HEK293 (cell line): ENCODE measurements around the gene GTF2H4.

ENCODE experiments used
- CTCF ChIA-PET: fragments of 350-600 bp; formaldehyde crosslinking; extraction: SDS; loops from one replicate; lab custom pipeline; 2021; ENCODE audit warnings: antibody characterized with exemption; lab: Yijun Ruan, JAX
- POLR2A ChIA-PET: fragments of 300-600 bp; formaldehyde crosslinking; extraction: SDS; loops from one replicate; lab custom pipeline; 2020; ENCODE audit warnings: antibody characterized with exemption, inconsistent platforms; lab: Yijun Ruan, JAX
- H3K27ac ChIP-seq: fragments of 200-500 bp; sonication (Bioruptor generic); 2 replicates; pipeline ENCODE4 v1.5.1; 2014; ENCODE audit warnings: low read depth, low read length, control low read depth, inconsistent platforms; ENCODE audit errors: extremely low read depth
- H3K36me3 ChIP-seq, 2 experiments: fragments of 200-500 bp in 1 of 2; sonication (Bioruptor generic) in 1 of 2; 1 replicate in 1 of 2; 2 replicates in 1 of 2; pipeline ENCODE4 v1.5.1; 2014 to 2017; ENCODE audit warnings: inconsistent platforms in 2 of 2, low read length in 2 of 2; ENCODE audit not compliant: control insufficient read depth in 2 of 2, insufficient read depth in 1 of 2
- H3K4me1 ChIP-seq: fragments of 200-500 bp; sonication (Bioruptor generic); 2 replicates; pipeline ENCODE4 v1.5.1; 2014; ENCODE audit warnings: mild to moderate bottlenecking, low read length, inconsistent platforms; ENCODE audit not compliant: control insufficient read depth, insufficient read depth
- H3K4me3 ChIP-seq: 2 replicates; pipeline ENCODE4 v1.5.1; 2011; ENCODE audit warnings: low read depth, mild to moderate bottlenecking, control low read depth, low read length, moderate library complexity
- H3K9me3 ChIP-seq: fragments of 200-500 bp; sonication (Bioruptor generic); 2 replicates; pipeline ENCODE4 v1.5.1; 2014; ENCODE audit warnings: low read depth, low read length, inconsistent platforms; ENCODE audit not compliant: control insufficient read depth, insufficient read depth
- EGR2 ChIP-seq: fragments of 450-650 bp; formaldehyde crosslinking; IDR thresholded peaks from 2 replicates; pipeline ENCODE4 v1.5.1; 2016; ENCODE audit warnings: low read depth, missing biosample characterization, missing genetic modification characterization
- HOXA7 ChIP-seq: sonication (generic); formaldehyde crosslinking; IDR thresholded peaks from 2 replicates; pipeline ENCODE4 v1.8.1; 2022; ENCODE audit warnings: missing genetic modification reagents, borderline replicate concordance
- SP7 ChIP-seq: fragments of 450-650 bp; formaldehyde crosslinking; IDR thresholded peaks from 2 replicates; pipeline ENCODE4 v1.5.1; 2016; ENCODE audit warnings: missing biosample characterization, missing genetic modification characterization
- TCF7L2 ChIP-seq: IDR thresholded peaks from 2 replicates; pipeline ENCODE4 v1.6.1; 2011; ENCODE audit warnings: low read depth, mild to moderate bottlenecking, inconsistent platforms, low read length, moderate library complexity, borderline replicate concordance
- YY1 ChIP-seq: fragments of 450-650 bp; formaldehyde crosslinking; IDR thresholded peaks from 2 replicates; pipeline ENCODE4 v1.5.1; 2018; ENCODE audit warnings: missing biosample characterization, missing genetic modification characterization
- ZBTB1 ChIP-seq: fragments of 450-650 bp; formaldehyde crosslinking; IDR thresholded peaks from 2 replicates; pipeline ENCODE4 v1.5.1; 2016; ENCODE audit warnings: missing biosample characterization, missing genetic modification characterization
- ZFP3 ChIP-seq: fragments of 450-650 bp; formaldehyde crosslinking; IDR thresholded peaks from 2 replicates; pipeline ENCODE4 v1.5.1; 2016; ENCODE audit warnings: low read depth, missing biosample characterization, missing genetic modification characterization
- ZNF10 ChIP-seq: fragments of 450-650 bp; formaldehyde crosslinking; IDR thresholded peaks from 2 replicates; pipeline ENCODE4 v1.5.1; 2017; ENCODE audit warnings: missing biosample characterization, missing genetic modification characterization
- ZNF133 ChIP-seq: fragments of 450-650 bp; formaldehyde crosslinking; IDR thresholded peaks from 2 replicates; pipeline ENCODE4 v1.5.1; 2016; ENCODE audit warnings: missing biosample characterization, missing genetic modification characterization
- ZNF155 ChIP-seq: fragments of 450-650 bp; formaldehyde crosslinking; IDR thresholded peaks from 2 replicates; pipeline ENCODE4 v1.5.1; 2016; ENCODE audit warnings: missing biosample characterization, missing genetic modification characterization
- ZNF184 ChIP-seq: fragments of 450-650 bp; IDR thresholded peaks from 2 replicates; pipeline ENCODE4 v1.5.1; 2018; ENCODE audit warnings: missing biosample characterization, mild to moderate bottlenecking, missing genetic modification characterization
- ZNF211 ChIP-seq: fragments of 450-650 bp; formaldehyde crosslinking; IDR thresholded peaks from 2 replicates; pipeline ENCODE4 v1.5.1; 2016; ENCODE audit warnings: low read depth, missing biosample characterization, missing genetic modification characterization
- ZNF23 ChIP-seq: fragments of 450-650 bp; formaldehyde crosslinking; IDR thresholded peaks from 2 replicates; pipeline ENCODE4 v1.5.1; 2016; ENCODE audit warnings: missing biosample characterization, missing genetic modification characterization, borderline replicate concordance
- ZNF26 ChIP-seq: fragments of 450-650 bp; formaldehyde crosslinking; IDR thresholded peaks from 2 replicates; pipeline ENCODE4 v1.5.1; 2016; ENCODE audit warnings: missing biosample characterization, missing genetic modification characterization
- ZNF280C ChIP-seq: fragments of 450-650 bp; formaldehyde crosslinking; IDR thresholded peaks from 2 replicates; pipeline ENCODE4 v1.5.1; 2016; ENCODE audit warnings: missing biosample characterization, missing genetic modification characterization
- ZNF366 ChIP-seq: fragments of 450-650 bp; formaldehyde crosslinking; conservative IDR thresholded peaks from 2 replicates; pipeline ENCODE4 v1.5.1; 2016; ENCODE audit warnings: missing biosample characterization, missing genetic modification characterization
- ZNF488 ChIP-seq: fragments of 450-650 bp; formaldehyde crosslinking; IDR thresholded peaks from 2 replicates; pipeline ENCODE4 v1.5.1; 2016; ENCODE audit warnings: missing biosample characterization, missing genetic modification characterization
- ZNF549 ChIP-seq: fragments of 450-650 bp; IDR thresholded peaks from 2 replicates; pipeline ENCODE4 v1.5.1; 2018; ENCODE audit warnings: missing biosample characterization, missing genetic modification characterization, mild to moderate bottlenecking, inconsistent platforms, moderate library complexity
- ZNF623 ChIP-seq: fragments of 450-650 bp; formaldehyde crosslinking; IDR thresholded peaks from 2 replicates; pipeline ENCODE4 v1.5.1; 2016; ENCODE audit warnings: missing biosample characterization, missing genetic modification characterization
- ZNF704 ChIP-seq: fragments of 450-650 bp; formaldehyde crosslinking; IDR thresholded peaks from 2 replicates; pipeline ENCODE4 v1.5.1; 2016; ENCODE audit warnings: missing biosample characterization, missing genetic modification characterization
- ZNF768 ChIP-seq: fragments of 450-650 bp; formaldehyde crosslinking; IDR thresholded peaks from 2 replicates; pipeline ENCODE4 v1.5.1; 2018; ENCODE audit warnings: missing biosample characterization, mild to moderate bottlenecking, missing genetic modification characterization
- ZNF776 ChIP-seq: fragments of 450-650 bp; formaldehyde crosslinking; IDR thresholded peaks from 2 replicates; pipeline ENCODE4 v1.5.0; 2017; ENCODE audit warnings: missing biosample characterization, missing genetic modification characterization, borderline replicate concordance

Gene GTF2H4

GRCh38 chr6:30932665-30933365 is 24.8 kb downstream of the GTF2H4 start:
- no peaks in the 10 kb centered on the region for H3K9me3 ChIP-seq
- CTCF ChIA-PET, result no interaction called here
- POLR2A ChIA-PET, result no interaction called here
- peaks cover 0 to 7% of the 10 kb centered on the region in 2 experiments; a peak in 1 of 3 replicates for H3K36me3 ChIP-seq
- no peaks in the 10 kb centered on the region for H3K4me1 ChIP-seq
- TF ChIP-seq TCF7L2 (no peak), ZNF768 (peak; percentile 26; the same call in 1 of the 2 replicates), SP7 (tag by site-specific recombination) (no peak)
- TF ChIP-seq, all 188 proteins: peak for 1
- H3K4me3 ChIP-seq, result no peak overlapping the region
- H3K27ac ChIP-seq, result no peak overlapping the region

GRCh38 chr6:30935018-30935417 is 27.0 kb downstream of the GTF2H4 start:
- H3K4me1 ChIP-seq, result no peaks in the 10 kb centered on the region
- H3K9me3 ChIP-seq, result no peaks in the 10 kb centered on the region
- H3K36me3 ChIP-seq, result no peaks in the 10 kb centered on the region
- CTCF ChIA-PET, result interaction anchor here (0.8 to 1.7 kb wide), 6 partner anchors 9 to 152 kb away, joined by 3 to 5 read pairs (median 4); no protein-coding TSS in a partner anchor
- no peak overlapping the region for H3K4me3 ChIP-seq
- TF ChIP-seq ZNF184 (tag by site-specific recombination) (no peak), ZNF10 (0 out of 2 replicates have a peak, but pooled peaks have one; percentile 43)
- POLR2A ChIA-PET, result interaction anchor here (0.7 kb wide), 1 partner anchor 145 kb away, joined by 3 read pairs; no protein-coding TSS in a partner anchor
- H3K27ac ChIP-seq, result no peak overlapping the region

- TF ChIP-seq ZNF623 (no peak), HOXA7 (no peak), ZNF488 (tag by site-specific recombination) (no peak), ZNF366 (no peak), ZFP3 (tag by site-specific recombination) (no peak)
- TF ChIP-seq, all 188 proteins: peak for 0
- CTCF ChIA-PET, result no interaction called here
- Histone ChIP-seq H3K9me3 (no peaks in the 10 kb centered on the region), H3K27ac (no peak overlapping the region), H3K4me3 (no peak overlapping the region), H3K36me3 (no peaks in the 10 kb centered on the region), H3K4me1 (no peaks in the 10 kb centered on the region)
- POLR2A ChIA-PET, result no interaction called here
Observed at GRCh38 chr6:30937265-30937664, 29.3 kb downstream of the GTF2H4 start.

GRCh38 chr6:30938730-30939129 is 30.7 kb downstream of the GTF2H4 start:
- Histone ChIP-seq H3K27ac (no peak overlapping the region), H3K36me3 (no peaks in the 10 kb centered on the region), H3K4me3 (no peak overlapping the region), H3K4me1 (no peaks in the 10 kb centered on the region; the same call in 1 of the 2 replicates), H3K9me3 (no peaks in the 10 kb centered on the region)
- POLR2A ChIA-PET, result no interaction called here
- CTCF ChIA-PET, result interaction anchor here (0.8 to 1.3 kb wide), 3 partner anchors 123 to 141 kb away, joined by 3 to 5 read pairs (median 4); no protein-coding TSS in a partner anchor
- no peak for TF ChIP-seq ZNF26 (tag by site-specific recombination)
- no peak for TF ChIP-seq ZNF23 (tag by site-specific recombination)
- TF ChIP-seq ZNF133 (tag by site-specific recombination), result no peak
- no peak for TF ChIP-seq ZNF280C (tag by site-specific recombination)
- no peak for TF ChIP-seq ZNF776
- TF ChIP-seq ZNF211 (tag by site-specific recombination), result no peak
- TF ChIP-seq YY1 (tag by site-specific recombination), result no peak
- no peak for TF ChIP-seq ZNF155 (tag by site-specific recombination)
- no peak for TF ChIP-seq EGR2 (tag by site-specific recombination)
- no peak for TF ChIP-seq ZNF704 (tag by site-specific recombination)
- TF ChIP-seq ZNF549 (tag by site-specific recombination), result no peak
- no peak for TF ChIP-seq ZBTB1 (tag by site-specific recombination)
- TF ChIP-seq ZNF488 (tag by site-specific recombination), result no peak
